Loucy (cell line): Measurements from ENCODE around the gene SERPINE1.

Experiments
- CTCF ChIP-seq: fragments of 200-600 bp; sonication (generic); conservative IDR thresholded peaks from 2 replicates; pipeline ENCODE4 v1.5.1; 2014; ENCODE audit warnings: mild to moderate bottlenecking, antibody characterized with exemption, low read length
- EZH2phosphoT487 ChIP-seq: fragments of 200-600 bp; IDR thresholded peaks from 2 replicates; pipeline ENCODE4 v1.6.1; 2018; ENCODE audit warnings: antibody characterized with exemption, mild to moderate bottlenecking, moderate library complexity, borderline replicate concordance

GRCh38 chr7:101112233-101112632, 14.7 kb upstream of the SERPINE1 start:
- TF ChIP-seq EZH2phosphoT487: no peak
- TF ChIP-seq CTCF: no peak
